ENCODE measurements around the gene GPR31. TPM values are rescaled to one million over a fixed set of nuclear protein-coding genes. Genes with fewer than 3 reads are reported as not detected.

Gene GPR31
- polyA plus RNA-seq, 3 donors, result not detected

GRCh38 chr6:167154291-167154690 lies 3.5 kb downstream of the GPR31 start:
- peaks cover 0 to 3% (median 2%) of the 10 kb centered on the region in 3 donors for H3K27me3 Mint-ChIP-seq (ENCODE audit: low read depth in 3 of 3)
- TF ChIP-seq, protein P1, sequence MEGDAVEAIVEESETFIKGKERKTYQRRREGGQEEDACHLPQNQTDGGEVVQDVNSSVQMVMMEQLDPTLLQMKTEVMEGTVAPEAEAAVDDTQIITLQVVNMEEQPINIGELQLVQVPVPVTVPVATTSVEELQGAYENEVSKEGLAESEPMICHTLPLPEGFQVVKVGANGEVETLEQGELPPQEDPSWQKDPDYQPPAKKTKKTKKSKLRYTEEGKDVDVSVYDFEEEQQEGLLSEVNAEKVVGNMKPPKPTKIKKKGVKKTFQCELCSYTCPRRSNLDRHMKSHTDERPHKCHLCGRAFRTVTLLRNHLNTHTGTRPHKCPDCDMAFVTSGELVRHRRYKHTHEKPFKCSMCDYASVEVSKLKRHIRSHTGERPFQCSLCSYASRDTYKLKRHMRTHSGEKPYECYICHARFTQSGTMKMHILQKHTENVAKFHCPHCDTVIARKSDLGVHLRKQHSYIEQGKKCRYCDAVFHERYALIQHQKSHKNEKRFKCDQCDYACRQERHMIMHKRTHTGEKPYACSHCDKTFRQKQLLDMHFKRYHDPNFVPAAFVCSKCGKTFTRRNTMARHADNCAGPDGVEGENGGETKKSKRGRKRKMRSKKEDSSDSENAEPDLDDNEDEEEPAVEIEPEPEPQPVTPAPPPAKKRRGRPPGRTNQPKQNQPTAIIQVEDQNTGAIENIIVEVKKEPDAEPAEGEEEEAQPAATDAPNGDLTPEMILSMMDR (IDR thresholded peaks at IDR 0.05), result no peak
- H3K36me3 Mint-ChIP-seq, result no peaks in the 10 kb centered on the region
- H3K4me3 Mint-ChIP-seq, result no peak overlapping the region
- H3K27ac Mint-ChIP-seq, result peak overlapping the region in 4 of 7 donors; percentile 27 to 73 (median 45)
- no peaks in the 10 kb centered on the region for H3K9me3 ChIP-seq (replicated peaks in 1 of 2; ENCODE audit: control insufficient read depth in 1 of 2, insufficient read depth in 1 of 2, low read length in 2 of 2)
- no peaks in the 10 kb centered on the region for H3K79me2 ChIP-seq (ENCODE audit: insufficient read depth, low read length)
- H3K27me3 ChIP-seq (ENCODE audit: control insufficient read depth in 2 of 2, insufficient read depth in 2 of 2, low read length in 2 of 2), result no peaks in the 10 kb centered on the region
- no peak overlapping the region for H3K27ac ChIP-seq (ENCODE audit: low read depth in 1 of 2, low read length in 2 of 2)
- H3K4me3 ChIP-seq (replicated peaks in 1 of 3; ENCODE audit: low read depth in 2 of 3, low read length in 3 of 3), result no peak overlapping the region
- H2AFZ ChIP-seq (ENCODE audit: insufficient read depth, low read depth, low read length, poor library complexity, severe bottlenecking), result no peak overlapping the region
- H3K36me3 ChIP-seq (replicated peaks in 1 of 2; ENCODE audit: control insufficient read depth in 1 of 2, insufficient read depth in 2 of 2, low read length in 2 of 2), result no peaks in the 10 kb centered on the region
- no peak overlapping the region for H3K9ac ChIP-seq (ENCODE audit: insufficient read depth, low read length, poor library complexity, severe bottlenecking)
- H3K4me1 ChIP-seq (ENCODE audit: control insufficient read depth in 1 of 2, insufficient read depth in 2 of 2, low read length in 2 of 2), result peaks cover 17 to 31% of the 10 kb centered on the region in 2 donors
- H3K4me1 Mint-ChIP-seq, result peaks cover 37% of the 10 kb centered on the region
- no peak overlapping the region for H3K4me2 ChIP-seq (replicated peaks; ENCODE audit: extremely low read depth, low read length, poor library complexity, severe bottlenecking)
- no peak for DNase-seq
- H4K20me1 ChIP-seq (ENCODE audit: insufficient read depth, low read length), result no peaks in the 10 kb centered on the region
- H3K9me3 Mint-ChIP-seq, result peaks cover 0 to 2% (median 0%) of the 10 kb centered on the region in 7 donors
- intact Hi-C loops (cut with micrococcal nuclease), result loop anchor here in 1 of 2 donors (5.0 kb wide), 1 partner anchor 62 kb away; no protein-coding TSS in a partner anchor
- WGBS (ENCODE audit: insufficient coverage), result 84% methylated on average over 6 of the region's 9 CpGs

- H3K4me1 Mint-ChIP-seq, result peaks cover 37% of the 10 kb centered on the region
- 22% methylated on average over 5 of the region's 13 CpGs for WGBS (ENCODE audit: insufficient coverage)
- Histone ChIP-seq H3K4me3 (replicated peaks in 1 of 3; ENCODE audit: low read depth in 2 of 3, low read length in 3 of 3) (peak overlapping the region in 2 of 3 experiments; percentile 4 to 24), H4K20me1 (ENCODE audit: insufficient read depth, low read length) (no peaks in the 10 kb centered on the region), H3K9ac (ENCODE audit: insufficient read depth, low read length, poor library complexity, severe bottlenecking) (no peak overlapping the region), H3K4me1 (ENCODE audit: control insufficient read depth in 1 of 2, insufficient read depth in 2 of 2, low read length in 2 of 2) (peaks cover 17 to 31% of the 10 kb centered on the region in 2 donors), H3K27ac (ENCODE audit: low read depth in 1 of 2, low read length in 2 of 2) (peak overlapping the region in 1 of 2 donors; percentile 69), H3K79me2 (ENCODE audit: insufficient read depth, low read length) (no peaks in the 10 kb centered on the region), H3K27me3 (ENCODE audit: control insufficient read depth in 2 of 2, insufficient read depth in 2 of 2, low read length in 2 of 2) (no peaks in the 10 kb centered on the region), H3K9me3 (replicated peaks in 1 of 2; ENCODE audit: control insufficient read depth in 1 of 2, insufficient read depth in 1 of 2, low read length in 2 of 2) (no peaks in the 10 kb centered on the region), H2AFZ (ENCODE audit: insufficient read depth, low read depth, low read length, poor library complexity, severe bottlenecking) (peak overlapping the region; percentile 1), H3K4me2 (replicated peaks; ENCODE audit: extremely low read depth, low read length, poor library complexity, severe bottlenecking) (peak overlapping the region; percentile 44), H3K36me3 (replicated peaks in 1 of 2; ENCODE audit: control insufficient read depth in 1 of 2, insufficient read depth in 2 of 2, low read length in 2 of 2) (no peaks in the 10 kb centered on the region)
- intact Hi-C loops (cut with micrococcal nuclease), result loop anchor here in 1 of 2 donors (5.0 kb wide), 1 partner anchor 61 kb away; no protein-coding TSS in a partner anchor
- TF ChIP-seq, protein P1 (IDR thresholded peaks at IDR 0.05), result no peak
- H3K4me3 Mint-ChIP-seq, result peak overlapping the region; percentile 56 to 79
- H3K27me3 Mint-ChIP-seq (ENCODE audit: low read depth in 3 of 3), result peaks cover 0 to 3% (median 2%) of the 10 kb centered on the region in 3 donors
- no peaks in the 10 kb centered on the region for H3K36me3 Mint-ChIP-seq
- H3K27ac Mint-ChIP-seq, result peak overlapping the region; percentile 57 to 92 (median 80)
- H3K9me3 Mint-ChIP-seq, result peaks cover 0 to 2% (median 0%) of the 10 kb centered on the region in 7 donors
- peak; percentile 86 to 95 (median 92) for DNase-seq
Observed at GRCh38 chr6:167153521-167153959, 4.2 kb downstream of the GPR31 start.
